NCI-H2196 (cell line): Measurements from ENCODE around the gene FAM222A.

ENCODE experiments used
- DNase-seq: peaks from one replicate; lab custom pipeline; 2025; ENCODE audit not compliant: unreplicated experiment; lab: John Stamatoyannopoulos, UW

Gene FAM222A

DNA sequence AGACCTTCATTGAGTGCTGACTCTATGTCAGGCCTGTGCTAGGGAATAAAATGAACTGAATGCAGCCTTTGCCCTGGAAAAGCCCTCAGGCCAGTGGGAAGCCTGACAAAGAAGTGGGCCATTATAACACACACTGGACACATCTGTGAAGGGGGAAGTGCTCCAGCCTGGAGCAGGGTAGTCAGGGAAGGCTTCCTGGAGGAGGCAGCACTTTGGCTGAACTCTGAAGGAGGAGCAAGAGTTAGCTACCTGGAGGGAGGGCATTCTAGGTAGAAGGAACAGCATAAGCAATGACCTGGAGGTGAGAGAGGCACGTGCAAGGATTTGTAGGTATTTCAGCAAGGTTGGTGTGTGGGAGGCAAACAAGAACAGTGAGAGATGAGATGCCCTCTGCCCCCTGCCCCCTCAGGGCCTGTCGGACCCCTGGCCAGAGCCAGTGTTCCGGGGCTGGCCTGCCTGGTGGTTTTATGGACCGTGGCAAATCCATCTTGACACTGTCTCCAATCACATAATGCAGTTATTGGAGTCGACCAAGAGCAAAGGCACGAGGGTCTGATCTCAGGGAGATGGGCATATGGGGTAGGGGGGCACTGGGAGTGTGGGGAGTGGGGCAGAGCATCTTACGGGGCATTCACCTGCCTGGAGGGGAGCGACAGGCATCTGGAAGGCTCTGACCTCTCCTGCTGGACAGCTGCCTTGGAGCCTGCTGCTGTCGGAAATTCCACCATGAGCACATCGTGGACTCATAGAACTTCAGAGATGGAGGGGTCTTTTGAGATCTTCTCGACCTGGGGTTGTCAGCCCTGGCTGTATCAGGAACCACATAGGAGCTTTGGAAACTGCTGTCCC lies 2.7 kb upstream of the FAM222A start:
- no peak for DNase-seq

DNA sequence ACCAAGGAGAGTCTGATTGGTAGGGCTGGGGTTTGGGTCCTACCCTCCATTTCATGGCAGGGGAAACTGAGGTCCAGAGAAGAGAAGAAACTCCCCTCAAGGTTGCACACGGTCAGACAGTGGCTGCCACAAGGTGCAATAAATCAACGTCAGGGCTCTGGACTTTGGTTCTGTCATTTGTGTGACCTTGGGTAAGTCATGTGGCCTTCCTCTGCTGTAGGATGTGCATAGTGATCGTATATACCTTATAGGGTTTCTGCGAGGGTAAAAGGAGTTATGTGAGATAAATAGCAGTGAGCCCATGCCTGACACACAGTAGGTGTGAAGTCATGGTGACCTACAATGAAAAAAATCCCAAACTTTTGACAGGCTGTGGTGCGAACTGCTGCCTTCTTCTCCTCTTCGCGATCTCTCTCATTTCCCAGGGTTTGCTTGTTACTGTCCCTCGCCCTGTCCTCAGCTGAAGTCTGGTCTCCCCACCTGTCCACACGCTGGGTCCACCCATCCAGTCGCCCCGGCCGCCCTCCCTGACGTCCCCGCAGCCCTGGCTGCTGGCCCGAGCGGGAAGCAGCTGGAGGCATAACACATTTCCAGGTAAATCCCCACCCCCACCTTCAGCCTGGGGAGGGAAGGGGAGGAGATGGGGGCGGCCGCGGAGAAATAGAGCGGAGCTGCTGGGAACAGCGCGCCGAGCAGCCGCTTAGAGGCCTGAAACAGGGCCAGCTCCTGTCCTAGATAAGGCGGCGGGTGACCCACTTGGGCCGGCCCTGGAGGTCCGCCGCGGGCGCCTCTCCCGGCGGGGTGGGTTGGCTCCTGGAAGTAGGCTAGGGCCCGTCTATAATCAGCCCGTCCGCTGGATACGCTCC lies 1.8 kb upstream of the FAM222A start:
- DNase-seq = no peak

DNA sequence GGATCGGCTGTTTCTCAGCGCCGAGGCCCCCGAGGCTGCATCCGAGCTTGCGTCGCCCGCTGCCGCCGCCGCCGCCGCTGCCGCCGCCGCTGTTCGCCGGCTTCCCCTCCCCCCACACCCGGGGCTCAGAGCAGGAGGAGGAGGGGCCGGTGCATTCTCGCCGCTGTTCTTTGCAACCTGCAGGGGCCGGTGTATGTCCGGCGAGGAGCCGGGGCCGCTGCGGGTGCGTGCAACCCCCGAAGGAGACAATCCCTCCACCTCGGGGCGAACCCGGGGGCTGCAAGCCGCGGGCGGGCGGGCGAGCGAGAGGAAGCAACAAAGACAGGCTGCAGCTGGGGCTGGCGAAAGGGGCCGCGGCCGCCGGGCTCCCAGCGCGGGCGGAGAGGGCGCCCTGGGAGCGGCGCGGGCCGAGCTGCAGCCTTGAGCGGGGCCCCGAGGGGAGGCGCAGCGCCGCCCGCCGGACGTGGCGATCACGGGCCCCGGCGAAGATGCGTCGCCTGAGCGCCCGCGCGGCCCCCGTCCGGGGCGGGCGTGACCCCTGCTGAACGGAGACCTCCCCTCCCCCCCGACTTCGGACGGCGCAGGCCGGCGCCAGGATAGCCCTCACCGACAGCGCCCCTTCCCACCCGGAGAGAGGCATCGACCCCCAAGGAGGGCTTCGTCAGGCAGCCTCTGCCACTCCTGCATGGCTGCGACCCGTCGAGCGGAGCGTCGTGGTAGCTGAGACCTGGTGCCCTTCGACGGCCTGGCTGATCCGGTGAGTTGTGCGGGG lies 702 bp downstream of the FAM222A start:
- DNase-seq = peak; percentile 69

- no peak for DNase-seq
Observed at GRCh38 chr12:109714913-109715244, 1.3 kb downstream of the FAM222A start.

- DNase-seq = peak; percentile 77
Observed at GRCh38 chr12:109715310-109716091, 1.9 kb downstream of the FAM222A start.

DNA sequence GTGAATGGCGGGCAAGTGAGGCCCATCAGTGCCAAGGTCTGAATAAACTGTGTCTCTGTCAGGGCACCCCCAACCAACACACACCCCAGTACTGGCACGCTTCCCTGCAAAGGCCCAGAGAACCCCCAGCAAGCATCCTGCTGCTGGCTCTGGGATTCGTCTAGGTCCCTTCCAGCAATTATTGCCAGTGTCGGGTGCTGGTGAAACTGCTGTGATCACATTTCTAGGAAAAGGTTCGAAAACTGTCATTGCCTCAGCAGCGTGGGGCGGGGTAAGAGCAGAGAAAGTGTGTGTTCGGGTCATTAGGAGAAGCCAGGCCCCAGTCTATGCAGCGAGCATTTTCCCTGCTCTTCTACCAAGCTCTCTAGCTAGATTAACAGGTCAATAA lies 2.5 kb downstream of the FAM222A start:
- DNase-seq = no peak

DNA sequence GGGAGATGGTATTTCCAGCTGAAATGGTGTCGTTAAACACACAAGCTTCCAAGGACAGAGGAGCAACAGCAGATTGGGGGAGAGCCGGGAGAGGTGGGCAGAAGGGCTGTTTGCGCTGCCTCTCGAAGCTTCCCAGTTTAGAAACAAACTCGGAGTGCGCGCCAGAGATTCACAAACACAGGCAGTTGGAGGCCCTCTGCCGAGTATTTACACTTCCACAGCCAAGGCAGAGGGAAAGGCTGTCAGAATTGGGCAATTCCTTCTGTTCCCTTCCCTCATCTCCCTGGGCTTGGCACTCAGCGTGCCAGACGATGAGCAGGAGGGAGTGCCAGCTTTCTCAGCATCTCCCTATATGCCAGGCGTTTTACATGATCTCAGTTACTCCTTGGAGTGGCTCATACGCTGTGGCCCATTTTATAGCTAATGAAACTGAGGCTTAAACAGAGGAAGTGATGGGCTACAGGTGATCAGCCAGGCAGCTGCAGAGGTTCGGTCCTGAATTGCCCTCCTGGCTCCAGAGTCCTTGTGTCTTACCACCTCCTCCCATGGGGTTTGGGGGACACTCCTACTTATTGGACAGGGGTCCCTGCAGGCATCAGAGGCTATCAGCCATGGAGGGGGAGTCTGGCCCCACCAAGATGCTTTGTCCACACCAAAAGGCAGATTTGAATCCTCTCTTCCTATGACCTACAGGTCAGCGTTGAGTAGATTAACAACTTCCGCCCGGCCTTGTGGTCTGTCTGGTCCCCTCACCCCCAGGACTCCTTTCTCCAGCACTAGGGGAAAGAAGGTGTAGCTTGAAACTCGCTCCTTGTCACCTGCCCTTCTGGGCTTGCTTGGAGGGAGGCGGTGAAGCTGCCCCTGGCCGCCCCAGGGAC lies 3.1 kb downstream of the FAM222A start:
- DNase-seq = no peak

DNA sequence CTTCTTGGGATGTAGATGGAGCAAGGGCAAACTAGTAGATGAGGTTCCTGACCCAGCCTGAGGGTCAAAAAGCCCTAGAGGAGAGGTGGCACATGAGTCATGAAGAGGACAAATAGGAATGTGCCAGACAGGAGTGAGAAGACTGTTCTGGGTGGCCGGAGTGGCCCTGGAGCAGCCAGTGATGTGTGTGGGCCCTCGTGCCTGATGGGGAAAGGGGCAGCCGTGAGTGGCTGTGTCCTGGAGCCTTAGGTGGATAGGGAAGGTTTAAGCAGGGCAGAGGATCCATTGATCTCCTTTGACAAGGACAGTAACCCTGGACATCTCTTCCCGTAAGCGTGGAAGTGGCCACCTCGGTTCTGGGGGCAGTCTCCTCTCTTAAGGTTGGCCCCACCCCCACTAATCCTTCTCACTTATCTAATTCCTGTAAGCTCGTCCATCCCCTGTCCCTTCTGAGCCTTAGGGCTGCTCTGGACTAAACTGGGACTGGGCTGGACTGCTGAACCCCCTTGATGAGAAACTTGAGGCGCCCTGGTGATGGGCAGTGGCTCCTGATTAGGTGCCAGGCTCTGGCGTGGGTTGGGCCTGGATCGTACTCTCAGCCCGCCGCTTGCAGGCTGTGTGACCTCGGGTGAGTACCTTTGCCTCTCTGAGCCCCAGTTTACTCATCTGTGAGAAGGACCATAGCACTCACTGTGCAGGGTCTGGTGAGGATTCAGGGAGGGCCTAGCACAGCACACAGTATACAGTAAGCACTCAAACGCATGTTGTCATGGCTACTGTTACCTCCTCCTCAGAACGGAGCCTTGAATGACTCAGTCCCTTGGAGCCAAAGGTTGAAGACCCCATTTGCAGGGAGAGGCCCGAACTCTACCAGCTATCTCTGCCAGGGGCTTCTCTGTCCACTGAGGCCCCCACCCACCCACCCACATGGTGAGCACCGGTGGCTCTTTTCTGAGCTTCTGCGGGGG lies 4.0 kb downstream of the FAM222A start:
- DNase-seq = no peak

- DNase-seq = no peak
Observed at GRCh38 chr12:109718390-109718789, 4.8 kb downstream of the FAM222A start.

DNA sequence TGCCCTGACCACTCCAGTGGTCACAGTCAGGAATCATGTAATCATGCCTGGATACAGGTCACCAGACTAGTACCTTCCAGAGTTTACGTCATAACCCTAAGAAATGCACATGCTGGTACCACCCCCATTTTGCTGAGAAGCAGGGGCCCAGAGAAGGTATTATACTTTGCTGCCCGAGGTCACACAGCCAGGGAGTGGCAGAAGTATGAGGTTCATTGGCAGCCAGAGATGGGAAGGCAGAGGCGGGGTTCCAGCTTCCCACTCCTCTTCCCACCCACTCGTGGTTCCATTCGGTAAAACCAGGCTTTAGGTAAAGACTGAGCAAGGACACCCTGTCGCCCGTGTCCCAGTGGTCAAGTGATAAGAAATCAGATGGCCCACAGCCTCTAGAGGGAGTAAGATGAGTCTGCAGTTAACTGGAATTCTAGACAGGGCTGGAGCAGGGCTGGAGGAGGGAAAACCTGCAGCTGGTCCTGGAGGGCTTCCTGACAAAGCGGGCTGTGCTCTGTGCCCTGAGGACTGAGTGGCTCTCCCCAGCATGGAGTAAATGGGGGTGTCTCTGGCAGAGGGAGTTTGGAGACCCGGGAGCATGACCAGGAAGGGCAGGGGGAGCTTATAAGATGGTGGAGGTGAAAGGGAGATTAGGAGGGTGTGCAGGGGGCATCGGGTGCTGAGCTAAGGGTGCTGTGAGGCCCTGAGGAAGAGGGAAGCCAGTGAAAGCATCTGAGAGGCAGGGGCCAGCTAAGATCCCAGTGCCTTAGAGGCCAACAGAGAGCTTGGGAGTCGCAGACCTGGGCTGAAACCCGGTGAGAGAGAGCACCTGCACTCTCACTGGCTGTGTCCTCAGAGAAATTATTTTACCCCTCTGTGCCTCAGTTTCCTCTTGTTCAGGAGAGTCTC lies 5.7 kb downstream of the FAM222A start:
- DNase-seq = no peak

GRCh38 chr12:109720152-109720856 lies 6.7 kb downstream of the FAM222A start:
- peak; percentile 63 for DNase-seq

DNA sequence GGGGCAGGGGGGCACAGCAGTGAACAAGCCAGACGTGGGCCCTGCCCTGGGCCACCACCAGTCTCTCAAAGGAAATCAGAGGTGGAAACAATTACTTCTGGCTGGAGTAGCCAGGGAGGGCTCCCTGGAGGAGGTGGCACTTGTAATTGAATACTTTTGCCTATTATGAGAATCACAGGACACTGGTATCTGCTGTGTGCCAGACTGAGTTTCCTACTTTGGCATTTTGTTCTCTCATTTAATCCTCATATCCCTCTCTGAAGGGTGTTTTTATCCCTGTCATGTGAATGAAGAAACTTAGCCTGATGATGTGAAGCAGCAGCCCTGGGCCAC lies 7.2 kb downstream of the FAM222A start:
- DNase-seq = no peak

- no peak for DNase-seq
Observed at GRCh38 chr12:109721276-109721675, 7.7 kb downstream of the FAM222A start.

DNA sequence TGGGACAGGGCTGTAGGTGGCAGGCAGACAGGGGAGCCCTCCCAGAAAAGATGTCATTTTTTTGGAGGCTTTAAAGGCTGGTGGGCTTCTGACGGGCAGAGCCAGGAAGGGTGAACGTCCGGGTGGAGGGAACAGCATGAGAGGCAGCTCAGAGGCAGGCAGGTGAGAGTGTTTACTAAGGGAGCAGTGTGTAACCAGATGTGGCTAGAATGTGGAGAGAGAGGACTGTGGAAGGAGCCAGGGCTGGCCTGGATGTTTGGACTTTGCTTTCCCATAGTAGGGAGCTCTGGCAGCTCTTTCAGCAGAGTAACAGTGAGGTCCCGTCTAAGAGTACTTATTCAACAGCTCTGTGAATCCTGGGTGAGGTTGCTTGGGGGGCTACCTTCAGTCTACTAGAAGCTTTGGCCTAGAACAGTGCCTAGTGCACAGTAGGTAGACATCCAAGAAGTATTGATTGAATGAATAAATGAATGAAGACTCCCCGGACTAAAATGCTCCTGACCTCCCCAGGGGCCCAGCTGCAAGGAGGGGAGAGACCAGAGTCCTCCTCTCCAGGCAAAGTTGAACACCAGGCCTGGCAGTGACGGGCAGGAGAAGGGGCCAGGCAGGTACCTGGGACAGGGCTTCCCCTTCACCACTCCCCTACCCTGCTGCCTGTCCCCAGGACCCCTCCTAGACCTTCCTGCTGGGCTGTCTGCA lies 8.5 kb downstream of the FAM222A start:
- DNase-seq = no peak

DNA sequence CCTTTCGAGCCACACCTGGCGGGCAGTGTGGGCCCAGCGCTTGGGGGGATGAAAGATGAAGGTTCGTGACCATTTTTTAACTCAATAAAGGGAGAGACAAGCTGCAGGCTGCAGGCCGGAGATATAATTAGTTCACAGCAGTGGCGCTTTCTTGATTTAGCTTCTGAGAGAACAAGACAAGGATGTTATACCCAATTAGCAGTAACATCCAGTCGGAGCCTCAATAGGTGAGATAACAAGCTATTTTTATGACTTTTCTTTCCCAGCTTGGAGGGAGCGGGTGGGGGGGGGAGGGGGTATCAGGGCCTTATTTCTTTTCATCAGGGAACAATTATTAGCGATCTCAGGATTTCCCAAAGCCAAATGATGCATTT lies 9.1 kb downstream of the FAM222A start:
- DNase-seq = no peak

DNA sequence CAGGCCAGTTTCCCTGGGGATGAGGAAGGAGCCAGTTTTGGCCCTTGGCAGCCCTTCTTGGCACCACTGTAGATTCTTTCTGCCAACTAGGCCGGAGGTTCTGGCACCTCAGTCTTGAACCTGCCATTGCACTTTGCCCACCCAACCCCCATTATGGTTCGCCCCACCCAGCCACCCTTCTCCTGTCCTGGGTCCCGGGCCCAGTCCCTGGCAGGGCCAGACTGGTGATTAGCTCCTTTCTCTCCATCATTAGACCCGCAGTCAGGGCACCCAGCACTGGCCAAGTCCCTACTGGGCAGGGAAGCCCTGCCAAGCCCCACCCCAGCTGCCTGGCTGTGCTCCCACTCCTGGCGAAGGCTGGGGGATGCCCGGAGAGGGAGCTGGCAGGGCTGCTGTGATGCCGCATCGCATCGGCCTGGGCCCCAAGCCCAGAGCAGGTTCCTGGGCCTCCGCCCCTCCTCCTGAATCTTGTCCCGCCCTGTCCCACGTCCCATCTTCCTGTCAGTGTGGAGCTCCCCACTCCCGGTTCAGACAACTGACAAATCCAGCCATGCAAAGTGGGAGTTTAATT lies 9.8 kb downstream of the FAM222A start:
- peak; percentile 56 for DNase-seq
